ENCODE measurements around the gene KRTAP10-7.
"Not testable (repeated sequence)": the region's sequence is repeated elsewhere in the genome, so short reads cannot be mapped to it uniquely, and the experiment has no call there.

KRTAP10-7 gene

GRCh38 chr21:44590897-44591800 is 9.2 kb upstream of the KRTAP10-7 start:
- DNase-seq (ENCODE audit: low spot score): not testable (repeated sequence)

- DNase-seq (ENCODE audit: low spot score): not testable (repeated sequence)
Observed at GRCh38 chr21:44591801-44592130, 8.6 kb upstream of the KRTAP10-7 start.

- no peak for DNase-seq (ENCODE audit: low spot score)
Observed at GRCh38 chr21:44592446-44593311, 7.7 kb upstream of the KRTAP10-7 start, which contains the start of gene KRTAP10-6. Gene KRTAP10-6 (minus strand): TSS chr21:44592505. CDS start chr21:44592484, 21 bp downstream.

- DNase-seq (ENCODE audit: low spot score): peak; percentile 35
Observed at GRCh38 chr21:44593598-44594405, 6.6 kb upstream of the KRTAP10-7 start.

DNA sequence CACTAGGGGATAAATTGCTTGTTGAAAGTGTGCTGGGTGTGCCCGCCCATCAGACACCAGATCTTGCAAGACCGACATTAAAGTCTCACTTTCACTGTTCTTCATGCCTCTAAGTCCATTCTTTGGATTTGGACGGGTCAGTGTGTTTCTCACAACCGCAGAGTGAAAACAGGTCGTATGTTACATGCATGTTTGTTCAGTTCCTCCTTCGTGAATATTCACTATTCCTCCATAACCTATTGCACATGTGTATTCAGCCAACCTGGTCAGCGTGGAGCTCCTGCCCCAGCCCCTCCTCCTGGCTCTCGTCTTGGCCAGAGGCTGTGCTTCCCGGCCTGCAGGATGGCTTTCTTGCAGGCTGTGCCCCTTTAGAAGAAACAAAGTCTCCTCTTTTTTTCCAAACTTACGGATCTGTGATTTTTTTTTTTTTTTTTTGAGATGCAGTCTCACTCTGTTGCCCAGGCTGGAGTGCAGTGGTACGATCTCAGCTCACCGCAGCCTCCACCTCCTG is 5.9 kb upstream of the KRTAP10-7 start:
- DNase-seq (ENCODE audit: low spot score): no peak

DNA sequence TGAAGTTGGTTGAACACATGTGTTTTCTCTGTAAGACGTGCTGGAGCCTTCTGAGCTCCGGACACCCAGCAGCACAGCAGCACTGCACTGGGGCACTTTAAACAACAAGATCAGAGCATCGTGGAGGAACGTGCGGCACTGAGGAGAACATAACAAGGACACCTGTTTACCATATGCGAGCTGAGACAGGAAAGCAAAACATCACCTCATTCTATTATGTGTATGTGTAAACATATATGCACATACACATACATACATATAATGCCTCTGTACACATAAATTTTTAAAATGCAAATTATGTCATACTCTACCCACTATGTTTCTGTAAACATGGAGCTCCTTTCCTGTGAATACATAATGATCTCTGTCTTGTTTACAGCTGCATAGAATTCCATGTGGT is 4.9 kb upstream of the KRTAP10-7 start:
- DNase-seq (ENCODE audit: low spot score): no peak

GRCh38 chr21:44596068-44596725 is 4.2 kb upstream of the KRTAP10-7 start:
- no peak for DNase-seq (ENCODE audit: low spot score)

GRCh38 chr21:44598061-44598460 is 2.3 kb upstream of the KRTAP10-7 start:
- DNase-seq (ENCODE audit: low spot score): no peak

DNA sequence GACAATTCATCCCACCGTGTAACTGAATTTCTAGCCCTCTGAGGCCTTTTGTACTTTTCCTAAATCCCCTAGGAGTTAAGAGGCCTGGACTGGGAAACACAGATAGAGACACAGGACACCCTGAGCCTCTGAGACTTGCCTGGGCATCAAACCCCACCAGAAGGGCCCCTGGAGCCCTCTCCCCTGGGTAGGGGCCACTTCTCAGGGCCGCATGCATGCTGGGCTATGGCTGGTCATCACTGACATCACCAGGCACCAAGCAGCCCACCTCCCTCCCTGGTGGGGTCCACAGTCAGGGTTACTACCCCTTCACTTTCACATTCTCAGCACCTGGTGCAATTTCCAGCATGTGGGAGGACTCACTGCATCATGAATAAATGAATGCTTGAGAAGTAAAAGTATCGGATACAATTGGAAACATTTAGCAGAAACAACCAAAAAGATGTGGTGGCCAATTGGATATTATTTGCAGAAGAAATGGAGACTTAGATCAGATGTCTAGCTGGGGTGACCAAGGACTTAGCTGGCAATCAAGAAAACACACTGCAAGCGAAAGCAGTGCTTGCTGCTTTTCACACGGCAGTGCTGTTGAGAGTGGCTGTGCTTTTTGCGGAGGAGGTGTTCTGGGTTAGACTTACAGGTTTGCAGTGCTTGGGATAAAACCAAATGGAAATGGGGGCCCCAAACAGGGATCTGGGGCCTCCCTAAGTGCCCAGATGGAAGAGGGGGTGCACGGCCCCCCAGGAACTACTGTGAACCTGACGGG is 950 bp upstream of the KRTAP10-7 start:
- no peak for DNase-seq (ENCODE audit: low spot score)

DNA sequence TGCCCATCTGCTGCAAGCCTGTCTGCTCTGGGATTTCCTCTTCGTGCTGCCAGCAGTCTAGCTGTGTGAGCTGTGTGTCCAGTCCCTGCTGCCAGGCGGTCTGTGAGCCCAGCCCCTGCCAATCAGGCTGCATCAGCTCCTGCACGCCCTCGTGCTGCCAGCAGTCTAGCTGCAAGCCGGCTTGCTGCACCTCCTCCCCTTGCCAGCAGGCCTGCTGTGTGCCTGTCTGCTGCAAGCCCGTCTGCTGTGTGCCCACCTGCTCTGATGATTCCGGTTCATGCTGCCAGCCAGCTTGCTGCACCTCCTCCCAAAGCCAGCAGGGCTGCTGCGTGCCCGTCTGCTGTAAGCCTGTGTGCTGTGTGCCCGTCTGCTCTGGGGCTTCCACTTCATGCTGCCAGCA is 694 bp downstream of the KRTAP10-7 start:
- not testable (repeated sequence) for DNase-seq (ENCODE audit: low spot score)

GRCh38 chr21:44601596-44602462 is 1.4 kb downstream of the KRTAP10-7 start:
- no peak for DNase-seq (ENCODE audit: low spot score)

GRCh38 chr21:44602463-44602850 is 2.1 kb downstream of the KRTAP10-7 start:
- no peak for DNase-seq (ENCODE audit: low spot score)

- no peak for DNase-seq (ENCODE audit: low spot score)
Observed at GRCh38 chr21:44603109-44603875, 2.9 kb downstream of the KRTAP10-7 start.

DNA sequence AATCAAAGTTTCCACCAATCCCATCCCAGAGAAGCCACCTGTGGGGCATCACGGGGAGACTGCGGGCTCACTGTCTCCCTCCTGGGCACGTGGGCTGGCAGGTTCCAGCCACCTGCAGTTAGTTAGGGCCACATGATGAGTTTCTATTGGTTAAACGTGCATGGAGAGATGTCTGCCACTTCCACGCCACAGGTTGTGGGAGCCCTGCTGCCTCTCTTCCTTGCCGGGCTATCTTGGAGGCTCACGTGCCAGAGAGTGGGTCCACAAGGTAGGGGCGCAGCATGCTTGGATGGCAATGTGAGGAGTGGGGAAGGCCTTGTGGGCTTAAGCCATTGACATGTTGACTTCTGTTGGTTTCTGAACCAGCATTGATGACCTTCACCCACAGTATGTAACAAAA is 3.5 kb downstream of the KRTAP10-7 start:
- no peak for DNase-seq (ENCODE audit: low spot score)

GRCh38 chr21:44606495-44606894 is 6.1 kb downstream of the KRTAP10-7 start:
- DNase-seq (ENCODE audit: low spot score): no peak

- DNase-seq (ENCODE audit: low spot score): no peak
Observed at GRCh38 chr21:44609193-44609592, 8.8 kb downstream of the KRTAP10-7 start.

DNA sequence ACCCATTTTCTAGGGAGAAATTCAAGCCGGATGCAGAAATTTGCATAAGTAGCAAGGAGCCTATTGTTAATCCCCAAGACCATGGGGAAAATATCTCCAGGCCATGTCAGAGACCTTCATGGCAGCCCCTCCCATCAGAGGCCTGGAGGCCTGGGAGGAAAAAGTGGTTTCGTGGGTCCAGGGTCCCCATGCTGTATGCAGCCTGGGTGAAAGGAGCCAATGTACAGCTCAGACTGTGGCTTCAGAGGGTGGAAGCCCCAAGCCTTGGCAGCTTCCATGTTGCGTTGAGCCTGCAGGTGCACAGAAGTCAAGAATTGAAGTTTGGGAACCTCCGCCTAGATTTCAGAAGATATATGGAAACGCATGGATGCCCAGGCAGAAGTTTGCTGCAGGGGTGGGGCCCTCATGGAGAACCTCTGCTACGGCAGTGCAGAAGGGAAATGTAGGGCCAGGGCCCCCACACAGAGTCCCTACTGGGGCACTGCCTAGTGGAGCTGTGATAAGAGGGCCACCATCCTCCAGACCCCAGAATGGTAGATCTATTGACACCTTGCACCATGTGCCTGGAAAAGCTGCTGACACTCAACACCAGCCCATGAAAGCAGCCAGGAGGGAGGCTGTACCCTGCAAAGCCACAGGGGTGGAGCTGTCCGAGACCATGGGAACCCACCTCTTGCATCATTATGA is 9.9 kb downstream of the KRTAP10-7 start:
- not testable (repeated sequence) for DNase-seq (ENCODE audit: low spot score)

DNA sequence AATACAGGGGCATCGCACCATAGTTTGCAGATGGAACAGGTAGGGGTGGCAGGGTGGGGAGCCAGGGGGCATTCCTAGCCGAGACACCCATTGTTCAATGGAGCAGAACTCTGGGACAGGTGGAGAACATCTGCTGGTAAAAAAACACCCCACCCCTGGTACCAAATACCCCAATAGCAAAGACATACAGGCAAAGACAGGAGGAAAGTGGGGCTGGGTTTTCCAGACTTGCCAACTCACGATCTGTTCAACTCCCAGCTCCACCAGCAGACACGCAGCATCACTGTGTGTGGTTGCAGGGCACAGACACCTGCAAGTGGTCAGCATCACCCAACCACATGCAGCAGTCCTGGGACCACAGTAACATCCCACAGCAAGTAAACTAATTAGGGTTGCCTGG is 11.2 kb downstream of the KRTAP10-7 start:
- DNase-seq (ENCODE audit: low spot score): no peak

Data from HuH-7 (cell line).